GM18867 (cell line): ENCODE measurements around the gene NUP160.
"Not testable (repeated sequence)": the region's sequence is repeated elsewhere in the genome, so short reads cannot be mapped to it uniquely, and the experiment has no call there.

Experiments
- ATAC-seq: cut with Tn5 transposase; IDR thresholded peaks from one replicate; pipeline ENCODE4 v1.9.1; 2021; ENCODE audit warnings: mild to moderate bottlenecking, moderate library complexity; ENCODE audit not compliant: unreplicated experiment

Gene NUP160

DNA sequence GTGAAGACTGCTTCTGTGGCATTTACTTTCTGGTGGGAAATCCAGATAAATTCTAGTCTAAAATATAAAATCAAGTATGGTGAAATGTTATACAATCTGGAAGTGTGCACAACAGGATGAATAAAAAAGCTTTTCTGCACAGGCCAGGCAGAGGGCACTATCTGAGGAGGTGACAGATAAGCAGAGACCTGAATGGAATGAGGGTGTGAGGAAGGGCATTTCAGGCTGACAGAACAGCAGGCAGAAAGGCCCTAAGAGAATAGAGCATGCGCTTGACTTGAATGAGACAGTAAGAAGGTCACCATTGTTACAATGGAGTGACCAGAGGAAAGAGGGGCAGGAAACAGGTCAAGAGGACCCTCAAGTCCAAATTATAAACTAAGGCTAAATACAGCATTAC lies 47.4 kb downstream of the NUP160 start:
- ATAC-seq = no peak

DNA sequence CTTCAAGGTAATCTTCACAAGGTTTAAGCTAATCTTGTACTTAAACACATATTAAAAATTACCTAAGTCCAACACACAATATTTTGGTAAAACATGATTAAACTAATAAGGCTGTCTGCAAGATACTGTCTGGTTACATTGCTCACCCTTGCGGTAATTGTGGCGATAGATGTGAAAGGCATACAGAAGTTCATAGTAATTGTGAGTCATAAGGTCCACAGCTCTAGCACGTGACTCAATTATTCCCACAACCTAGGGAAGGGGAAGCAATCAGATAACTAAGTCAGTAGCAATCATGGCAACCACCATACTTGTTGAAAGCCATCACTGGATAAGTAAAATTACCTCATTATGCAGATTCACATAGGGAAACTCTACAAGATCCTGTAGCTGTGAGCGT lies 50.5 kb downstream of the NUP160 start:
- ATAC-seq = no peak

DNA sequence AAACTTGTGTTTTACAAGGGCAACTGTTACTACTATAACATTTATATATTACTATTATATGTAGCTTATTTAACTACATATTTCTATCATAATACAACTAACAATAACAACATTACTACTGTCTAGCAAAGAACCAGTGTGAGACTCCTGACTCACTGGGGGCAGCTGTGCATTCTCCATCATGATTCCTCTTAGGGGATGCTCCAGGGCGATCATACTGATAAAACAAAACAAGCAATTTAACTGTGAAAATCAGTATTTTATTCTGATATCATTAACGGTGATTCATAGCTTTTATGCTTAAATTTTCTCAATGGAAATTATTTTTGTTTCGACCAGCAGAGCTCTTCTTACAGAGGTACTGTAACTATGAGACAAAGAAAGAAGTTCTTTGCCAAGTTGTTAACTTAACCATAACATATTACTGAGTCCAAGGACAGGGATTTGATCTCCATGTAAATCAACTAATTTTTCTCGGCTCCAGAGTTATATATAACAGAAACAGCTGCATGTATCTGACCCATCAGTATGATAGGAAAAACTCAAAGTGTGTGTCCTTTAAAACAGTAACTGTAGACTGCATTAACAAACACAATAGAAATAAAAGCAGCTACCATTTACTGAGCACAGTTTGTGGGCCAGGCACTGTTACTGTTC lies 56.2 kb downstream of the NUP160 start:
- ATAC-seq = no peak

DNA sequence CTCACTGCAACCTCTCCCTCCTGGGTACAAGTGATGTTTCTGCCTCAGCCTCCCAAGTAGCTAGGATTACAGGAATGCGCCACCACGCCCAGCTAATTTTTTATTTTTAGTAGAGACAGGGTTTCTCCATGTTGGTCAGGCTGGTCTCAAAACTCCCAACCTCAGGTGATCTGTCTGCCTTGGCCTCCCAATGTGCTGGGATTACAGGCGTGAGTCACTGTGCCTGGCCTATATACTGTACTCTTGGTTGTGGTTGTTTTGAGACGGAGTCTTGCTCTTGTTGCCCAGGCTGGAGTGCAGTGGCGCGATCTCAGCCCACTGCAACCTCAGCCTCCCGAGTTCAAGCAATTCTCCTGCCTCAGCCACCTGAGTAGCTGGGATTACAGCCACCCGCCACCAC lies 58.1 kb downstream of the NUP160 start:
- ATAC-seq = not testable (repeated sequence)

DNA sequence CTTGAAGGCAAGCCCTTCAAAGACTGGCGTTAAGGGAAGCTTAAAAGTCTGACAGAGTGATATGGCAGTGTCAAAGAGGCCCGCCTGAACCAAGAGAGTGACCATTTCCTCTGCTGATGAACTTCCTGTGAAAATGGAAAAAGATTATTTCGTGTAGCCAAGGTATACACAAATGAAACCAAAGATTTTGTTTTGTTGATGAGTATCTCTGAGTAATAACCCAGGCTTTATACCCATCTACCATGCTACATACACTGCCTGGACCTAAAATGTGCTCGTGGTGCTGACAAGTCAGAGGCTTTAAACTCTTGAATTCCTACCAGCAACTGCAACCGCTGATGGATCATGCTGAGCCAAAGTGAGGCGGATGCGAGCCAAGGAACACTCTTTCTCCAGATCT lies 60.0 kb downstream of the NUP160 start:
- no peak for ATAC-seq

DNA sequence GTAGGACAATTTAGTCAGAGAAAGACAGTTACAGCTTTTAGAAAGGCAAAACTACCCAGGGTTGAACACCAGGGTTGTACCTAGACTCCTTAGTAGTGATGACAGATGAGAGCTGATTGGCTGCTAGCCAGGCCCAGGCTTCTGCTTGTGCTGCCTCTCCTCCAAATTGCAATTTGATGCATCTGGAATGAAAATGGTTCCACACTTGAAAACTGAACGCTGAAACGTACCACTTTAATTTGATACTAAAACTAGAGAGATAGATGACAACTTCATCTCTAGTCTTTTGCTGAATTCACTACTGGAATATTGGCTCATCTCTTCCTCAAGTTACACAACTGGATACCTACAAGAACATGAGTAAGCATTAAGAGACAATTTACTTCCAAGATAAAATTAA lies 61.8 kb downstream of the NUP160 start:
- ATAC-seq = no peak

DNA sequence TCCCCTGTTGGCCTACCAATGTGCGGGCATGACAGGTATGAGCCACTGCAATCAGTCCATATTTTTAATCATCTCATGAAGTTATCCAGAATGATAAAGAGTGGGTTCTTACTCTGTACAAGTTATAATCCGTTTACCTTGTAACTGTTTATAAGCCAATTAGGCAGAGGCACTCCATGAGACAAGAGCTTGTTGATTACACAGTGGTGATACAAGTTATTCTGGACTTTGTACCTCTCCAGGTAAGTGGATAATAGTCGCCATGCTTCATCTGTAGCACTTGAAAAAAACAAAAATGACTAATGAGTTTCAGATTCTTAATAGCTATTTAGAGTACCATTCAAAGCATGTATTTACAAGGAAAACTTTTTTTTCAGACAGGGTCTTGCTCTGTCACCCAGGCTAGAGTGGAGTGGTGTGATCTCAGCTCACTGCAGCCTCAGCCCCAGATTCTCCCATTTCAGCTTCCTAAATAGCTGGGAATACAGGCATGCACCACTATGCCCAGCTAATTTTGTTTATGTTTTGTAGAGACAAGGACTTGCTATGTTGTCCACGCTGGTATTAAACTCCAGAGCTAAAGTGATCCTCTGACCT lies 63.3 kb downstream of the NUP160 start:
- no peak for ATAC-seq

DNA sequence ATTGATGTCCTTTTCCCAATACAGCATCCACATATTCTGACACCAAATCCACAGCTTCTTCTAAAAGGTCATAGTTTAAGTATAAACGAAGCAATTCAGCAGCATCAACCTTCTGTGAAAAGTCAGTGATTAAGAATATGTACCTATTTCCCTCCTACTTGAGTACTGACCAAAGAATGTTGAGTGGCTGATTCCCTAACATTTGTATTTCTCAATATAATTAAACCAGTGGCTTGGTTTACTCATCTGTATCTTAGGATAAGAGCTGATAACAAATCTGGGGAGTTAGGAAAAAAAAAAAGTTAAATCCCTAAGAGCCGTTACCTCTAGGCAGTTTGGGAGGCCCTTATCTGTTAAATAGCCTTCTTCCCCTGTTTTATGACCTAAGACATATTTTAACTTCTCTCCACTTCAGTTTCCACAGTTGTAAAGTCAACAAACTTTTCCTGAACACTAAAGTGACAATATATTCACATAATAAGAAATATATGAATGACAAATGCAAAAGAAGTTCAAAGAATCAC lies 65.0 kb downstream of the NUP160 start:
- ATAC-seq = no peak

DNA sequence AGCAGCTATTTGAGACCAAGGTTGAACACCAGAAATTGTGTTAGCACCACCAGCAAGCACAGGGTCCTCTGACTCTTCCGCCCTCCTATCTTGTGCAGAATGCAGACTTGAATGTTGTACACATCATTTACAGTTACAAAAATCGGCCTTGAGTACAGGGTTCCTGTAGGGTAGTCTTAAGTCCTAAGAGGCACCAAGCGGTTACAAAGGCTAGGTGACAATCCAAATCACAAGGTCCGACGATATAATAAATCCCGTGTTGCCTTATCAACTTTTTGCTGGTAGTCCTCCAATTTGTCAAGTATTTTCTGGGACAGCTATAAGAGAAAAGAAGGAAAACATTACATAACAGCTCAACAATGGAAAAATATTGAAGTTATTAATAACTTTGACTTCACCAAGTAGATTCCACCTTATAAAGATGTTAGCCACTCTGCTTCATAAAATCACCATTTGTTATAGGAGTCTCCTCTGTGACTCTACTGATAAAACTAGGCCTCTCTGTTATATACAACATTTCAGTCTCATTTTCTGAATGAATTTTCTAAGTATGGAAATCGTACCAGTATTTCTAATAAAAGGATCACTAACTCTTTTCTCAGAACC lies 69.2 kb downstream of the NUP160 start:
- no peak for ATAC-seq

DNA sequence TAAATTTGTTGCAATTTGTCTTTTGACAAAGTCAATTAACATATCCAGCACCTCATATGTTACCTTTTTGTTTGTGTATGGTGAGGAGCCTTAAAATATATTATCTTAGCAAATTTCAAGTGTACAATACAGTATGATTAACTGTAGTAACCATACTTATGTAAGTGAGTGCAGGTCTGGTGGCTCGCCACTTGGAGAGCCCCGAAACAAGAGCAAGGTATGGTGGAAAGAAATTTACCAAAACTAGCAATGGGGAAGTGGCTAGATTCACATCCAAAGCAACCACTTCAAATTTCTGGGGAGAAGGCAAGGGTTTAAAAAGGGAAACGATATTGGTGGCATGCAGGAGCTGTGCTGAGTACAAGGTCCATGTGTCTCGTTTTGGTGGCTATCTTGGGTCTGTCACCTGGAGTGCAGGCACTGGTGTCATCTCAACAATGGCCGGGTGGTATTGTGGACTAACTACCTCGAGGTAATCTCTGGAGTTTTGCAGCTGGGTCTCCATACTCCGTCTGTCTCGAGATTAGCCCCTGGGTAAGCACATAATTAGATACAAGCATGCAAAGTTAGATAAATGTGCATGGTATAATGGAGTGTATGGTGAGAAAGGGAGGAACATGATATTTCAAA lies 72.8 kb downstream of the NUP160 start:
- ATAC-seq = no peak

DNA sequence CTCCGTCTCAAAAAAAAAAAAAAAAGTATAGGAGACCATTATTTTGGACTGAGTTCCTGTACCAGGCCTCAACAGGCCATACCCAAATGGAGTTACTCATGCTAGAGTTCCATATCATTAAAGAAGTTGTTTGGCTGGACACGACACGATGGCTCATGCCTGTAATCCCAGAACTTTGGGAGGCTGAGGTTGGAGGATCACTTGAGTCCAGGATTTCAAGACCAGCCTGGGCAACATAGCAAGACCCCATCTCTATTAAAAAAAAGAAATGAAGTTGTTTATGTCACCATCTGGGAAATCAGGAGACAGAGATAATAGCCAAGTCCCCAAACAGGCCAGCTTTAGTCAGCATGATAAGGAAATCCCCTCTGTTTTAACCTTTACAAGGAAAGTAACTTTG lies 74.3 kb downstream of the NUP160 start:
- ATAC-seq = no peak

DNA sequence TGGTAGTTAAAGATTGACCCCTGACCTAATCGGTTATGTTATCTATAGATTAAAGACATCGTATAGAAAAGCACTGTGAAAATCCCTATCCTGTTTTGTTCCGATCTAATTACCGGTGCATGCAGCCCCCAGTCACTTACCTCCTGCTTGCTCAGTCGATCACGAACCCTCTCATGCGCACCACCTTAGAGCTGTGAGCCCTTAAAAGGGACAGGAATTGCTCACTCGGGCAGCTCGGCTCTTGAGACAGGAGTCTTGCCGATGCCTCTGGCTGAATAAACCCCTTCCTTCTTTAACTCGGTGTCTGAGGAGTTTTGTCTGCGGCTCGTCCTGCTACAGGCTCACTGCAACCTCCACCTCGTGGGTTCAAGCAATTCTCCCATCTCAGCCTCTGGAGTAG lies 78.6 kb downstream of the NUP160 start:
- not testable (repeated sequence) for ATAC-seq

DNA sequence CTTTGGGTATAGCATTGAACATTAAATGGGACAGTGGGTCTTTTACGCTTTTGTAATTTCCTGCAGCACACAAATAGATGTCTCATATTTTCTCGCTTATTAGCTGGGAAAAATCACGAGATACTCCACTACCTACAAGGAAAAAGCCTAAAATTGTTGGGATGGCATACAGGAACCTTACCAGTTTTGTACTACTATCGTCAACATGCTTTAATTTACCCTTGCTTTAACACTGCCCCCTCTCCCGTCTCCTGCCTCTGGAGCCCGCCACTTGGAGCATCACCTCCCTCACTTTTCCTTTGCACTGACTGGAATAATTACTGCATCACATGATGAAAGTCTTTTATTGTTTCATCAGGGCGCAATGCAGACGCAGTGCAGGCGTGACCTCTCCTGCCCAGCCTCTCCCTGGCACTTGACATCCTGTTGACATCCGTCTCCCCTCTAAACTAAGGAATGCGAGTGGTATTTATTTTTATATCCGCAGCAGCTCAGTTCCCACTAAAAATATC lies 80.0 kb downstream of the NUP160 start:
- ATAC-seq = no peak

DNA sequence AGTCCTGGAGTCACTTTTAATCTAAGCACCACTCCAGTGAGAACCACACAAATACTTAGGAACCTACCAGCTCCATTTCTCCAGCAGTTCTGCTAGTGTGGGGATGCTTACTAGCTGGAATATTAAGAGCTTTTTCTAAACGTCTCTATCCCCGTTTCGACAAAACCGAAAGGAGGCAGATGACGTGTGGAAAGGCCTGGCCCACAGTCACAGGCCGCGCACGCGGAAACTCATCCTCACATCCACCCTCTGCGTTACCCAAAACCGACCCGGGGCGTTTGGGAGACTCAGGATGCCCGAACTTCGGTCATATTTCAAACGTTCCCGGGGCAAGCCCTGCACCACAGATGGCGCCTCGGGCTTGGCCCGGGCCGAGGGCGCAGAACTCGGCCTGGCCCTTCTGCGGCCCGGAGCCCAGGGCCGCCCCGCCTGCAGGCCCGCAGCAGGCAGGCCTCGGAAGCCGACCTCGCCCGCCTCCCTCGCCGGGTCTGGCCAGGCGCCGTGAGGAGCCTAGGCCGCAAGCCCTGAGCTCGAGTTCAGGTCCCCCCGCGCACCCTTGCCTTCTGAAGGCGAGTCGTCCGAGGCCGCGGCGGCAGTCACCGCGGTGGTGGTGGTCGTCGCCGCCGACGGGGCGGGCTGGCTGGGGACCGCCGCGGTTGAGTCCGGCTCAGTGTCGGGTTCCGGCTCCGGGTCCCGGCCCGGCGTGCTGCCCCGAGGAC lies 81.5 kb downstream of the NUP160 start:
- ATAC-seq = peak; percentile 36

DNA sequence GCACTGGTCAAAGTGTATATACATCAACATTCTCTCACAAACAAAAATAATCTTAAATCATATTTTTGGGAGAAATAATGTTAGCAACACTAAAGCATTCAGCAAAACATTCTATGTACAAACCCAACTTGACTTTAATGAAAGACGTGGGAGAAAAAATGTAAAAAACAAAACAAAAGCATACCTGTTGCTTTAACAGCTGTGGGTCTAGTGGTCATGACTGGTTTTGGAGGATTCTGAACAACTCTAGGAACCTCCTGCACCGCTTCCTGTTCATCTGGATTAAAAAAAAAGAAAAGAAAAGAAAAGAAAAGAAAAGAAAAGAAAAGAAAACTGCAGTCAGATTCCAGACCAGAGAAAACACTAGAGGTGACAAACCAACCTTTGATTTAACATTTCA lies 83.1 kb downstream of the NUP160 start:
- no peak for ATAC-seq

DNA sequence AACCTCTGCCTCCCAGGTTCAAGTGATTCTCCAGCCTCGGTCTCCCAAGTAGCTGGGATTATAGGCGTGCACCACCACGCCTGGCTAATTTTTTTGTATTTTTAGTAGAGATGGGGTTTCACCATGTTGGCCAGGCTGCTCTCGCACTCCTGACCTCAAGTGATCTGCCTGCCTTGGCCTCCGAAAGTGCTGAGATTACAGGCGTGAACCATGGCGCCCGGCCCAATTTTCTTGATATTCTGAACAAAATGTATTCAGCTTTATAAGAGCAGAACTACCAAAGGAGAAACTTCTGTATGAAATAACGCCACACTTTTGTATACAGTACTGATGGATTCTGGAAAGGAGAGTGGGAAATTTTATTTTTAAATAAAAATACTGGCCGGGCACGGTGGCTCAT lies 88.9 kb downstream of the NUP160 start:
- ATAC-seq = not testable (repeated sequence)

DNA sequence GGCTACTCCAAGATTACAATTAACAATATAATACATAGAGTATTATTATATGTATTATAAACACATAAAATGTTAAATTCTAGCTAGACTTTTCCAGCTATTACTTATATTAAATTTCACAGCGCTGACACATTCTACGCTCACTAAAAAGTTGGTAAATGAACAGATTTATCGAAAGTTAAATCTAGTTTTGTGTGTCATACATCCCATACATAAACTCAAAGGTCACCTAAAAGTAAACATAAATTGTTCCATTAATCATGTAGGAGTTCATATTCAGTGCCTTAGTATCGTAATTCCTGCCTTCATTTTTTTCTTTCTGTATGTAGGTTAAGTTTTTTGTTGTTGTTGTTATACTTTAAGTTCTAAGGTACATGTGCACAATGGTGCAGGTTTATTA lies 91.9 kb downstream of the NUP160 start:
- no peak for ATAC-seq

DNA sequence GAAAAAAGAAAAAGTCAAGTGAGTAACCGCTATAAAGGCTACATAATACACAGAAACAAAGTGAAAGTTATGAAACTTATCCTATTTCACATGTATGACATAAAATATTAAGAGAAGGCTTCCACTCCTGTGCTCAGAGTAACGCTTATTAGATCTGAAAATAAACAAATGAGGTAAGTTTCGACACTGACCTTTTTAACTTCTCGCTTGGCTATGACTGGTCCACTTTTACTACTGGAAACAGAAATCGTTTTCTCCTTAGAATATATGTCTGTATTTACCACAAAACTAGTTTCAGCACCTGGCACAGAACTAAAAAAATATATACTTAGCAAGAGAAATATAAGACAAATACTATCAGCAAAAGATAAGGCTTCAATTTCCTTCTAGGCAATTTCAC lies 97.4 kb downstream of the NUP160 start:
- peak; percentile 75 for ATAC-seq

DNA sequence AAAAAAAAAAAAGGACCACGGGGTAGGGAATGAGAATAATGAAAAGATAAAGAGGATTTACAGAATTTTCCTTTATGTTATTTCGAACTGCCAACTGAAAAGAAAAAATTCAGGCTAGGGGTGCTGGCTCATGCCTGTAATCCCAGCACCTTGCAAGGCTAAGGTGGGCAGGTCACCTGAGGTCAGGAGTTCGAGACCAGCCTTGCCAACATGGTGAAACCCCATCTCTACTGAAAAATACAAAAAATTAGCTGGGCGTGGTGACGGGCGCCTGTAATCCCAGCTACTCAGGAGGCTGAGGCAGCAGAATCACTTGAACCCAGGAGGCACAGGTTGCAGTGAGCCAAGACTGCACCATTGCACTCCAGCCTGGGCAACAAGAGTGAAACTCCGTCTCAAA lies 105.7 kb downstream of the NUP160 start:
- not testable (repeated sequence) for ATAC-seq

DNA sequence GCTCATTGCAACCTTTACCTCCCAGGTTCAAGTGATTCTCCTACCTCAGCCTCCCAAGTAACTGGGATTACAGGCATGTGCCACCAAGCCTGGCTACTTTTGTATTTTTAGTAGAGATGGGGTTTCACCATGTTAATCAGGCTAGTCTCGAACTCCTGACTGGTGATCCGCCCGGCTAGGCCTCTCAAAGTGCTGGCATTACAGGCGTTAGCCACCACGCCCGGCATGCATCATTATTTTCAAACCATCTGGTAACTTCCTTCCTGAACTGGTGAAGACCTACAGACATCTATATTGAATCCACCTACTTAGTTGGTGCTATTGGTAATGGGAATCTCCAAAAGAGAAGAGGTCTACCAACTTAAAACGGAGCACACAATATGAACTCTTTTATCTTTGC lies 110.3 kb downstream of the NUP160 start:
- not testable (repeated sequence) for ATAC-seq

DNA sequence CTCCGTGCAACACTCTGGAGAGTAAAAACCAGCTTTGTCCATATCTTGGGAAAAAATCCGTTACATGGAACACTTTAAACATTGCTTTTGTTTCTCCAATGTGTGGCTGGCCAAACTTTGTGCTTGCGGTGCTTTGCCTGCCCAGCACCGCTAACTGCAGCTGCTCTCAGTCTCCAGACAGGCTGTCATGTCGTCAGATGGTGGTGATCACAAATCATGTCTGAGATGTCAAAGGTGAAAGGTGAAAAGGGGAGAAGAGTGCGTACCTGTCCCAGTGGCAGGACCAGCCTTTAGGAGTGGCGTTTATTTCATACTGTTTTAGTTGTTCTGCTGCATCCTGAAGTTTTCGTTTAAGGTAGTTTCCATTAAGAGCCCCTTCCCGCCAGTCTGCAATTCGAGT lies 115.9 kb downstream of the NUP160 start:
- no peak for ATAC-seq
